Measurements from ENCODE around the gene MMS22L.

Gene MMS22L, protein sequence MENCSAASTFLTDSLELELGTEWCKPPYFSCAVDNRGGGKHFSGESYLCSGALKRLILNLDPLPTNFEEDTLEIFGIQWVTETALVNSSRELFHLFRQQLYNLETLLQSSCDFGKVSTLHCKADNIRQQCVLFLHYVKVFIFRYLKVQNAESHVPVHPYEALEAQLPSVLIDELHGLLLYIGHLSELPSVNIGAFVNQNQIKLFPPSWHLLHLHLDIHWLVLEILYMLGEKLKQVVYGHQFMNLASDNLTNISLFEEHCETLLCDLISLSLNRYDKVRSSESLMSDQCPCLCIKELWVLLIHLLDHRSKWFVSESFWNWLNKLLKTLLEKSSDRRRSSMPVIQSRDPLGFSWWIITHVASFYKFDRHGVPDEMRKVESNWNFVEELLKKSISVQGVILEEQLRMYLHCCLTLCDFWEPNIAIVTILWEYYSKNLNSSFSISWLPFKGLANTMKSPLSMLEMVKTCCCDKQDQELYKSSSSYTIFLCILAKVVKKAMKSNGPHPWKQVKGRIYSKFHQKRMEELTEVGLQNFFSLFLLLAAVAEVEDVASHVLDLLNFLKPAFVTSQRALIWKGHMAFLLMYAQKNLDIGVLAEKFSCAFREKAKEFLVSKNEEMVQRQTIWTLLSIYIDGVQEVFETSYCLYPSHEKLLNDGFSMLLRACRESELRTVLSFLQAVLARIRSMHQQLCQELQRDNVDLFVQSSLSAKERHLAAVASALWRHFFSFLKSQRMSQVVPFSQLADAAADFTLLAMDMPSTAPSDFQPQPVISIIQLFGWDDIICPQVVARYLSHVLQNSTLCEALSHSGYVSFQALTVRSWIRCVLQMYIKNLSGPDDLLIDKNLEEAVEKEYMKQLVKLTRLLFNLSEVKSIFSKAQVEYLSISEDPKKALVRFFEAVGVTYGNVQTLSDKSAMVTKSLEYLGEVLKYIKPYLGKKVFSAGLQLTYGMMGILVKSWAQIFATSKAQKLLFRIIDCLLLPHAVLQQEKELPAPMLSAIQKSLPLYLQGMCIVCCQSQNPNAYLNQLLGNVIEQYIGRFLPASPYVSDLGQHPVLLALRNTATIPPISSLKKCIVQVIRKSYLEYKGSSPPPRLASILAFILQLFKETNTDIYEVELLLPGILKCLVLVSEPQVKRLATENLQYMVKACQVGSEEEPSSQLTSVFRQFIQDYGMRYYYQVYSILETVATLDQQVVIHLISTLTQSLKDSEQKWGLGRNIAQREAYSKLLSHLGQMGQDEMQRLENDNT

DNA sequence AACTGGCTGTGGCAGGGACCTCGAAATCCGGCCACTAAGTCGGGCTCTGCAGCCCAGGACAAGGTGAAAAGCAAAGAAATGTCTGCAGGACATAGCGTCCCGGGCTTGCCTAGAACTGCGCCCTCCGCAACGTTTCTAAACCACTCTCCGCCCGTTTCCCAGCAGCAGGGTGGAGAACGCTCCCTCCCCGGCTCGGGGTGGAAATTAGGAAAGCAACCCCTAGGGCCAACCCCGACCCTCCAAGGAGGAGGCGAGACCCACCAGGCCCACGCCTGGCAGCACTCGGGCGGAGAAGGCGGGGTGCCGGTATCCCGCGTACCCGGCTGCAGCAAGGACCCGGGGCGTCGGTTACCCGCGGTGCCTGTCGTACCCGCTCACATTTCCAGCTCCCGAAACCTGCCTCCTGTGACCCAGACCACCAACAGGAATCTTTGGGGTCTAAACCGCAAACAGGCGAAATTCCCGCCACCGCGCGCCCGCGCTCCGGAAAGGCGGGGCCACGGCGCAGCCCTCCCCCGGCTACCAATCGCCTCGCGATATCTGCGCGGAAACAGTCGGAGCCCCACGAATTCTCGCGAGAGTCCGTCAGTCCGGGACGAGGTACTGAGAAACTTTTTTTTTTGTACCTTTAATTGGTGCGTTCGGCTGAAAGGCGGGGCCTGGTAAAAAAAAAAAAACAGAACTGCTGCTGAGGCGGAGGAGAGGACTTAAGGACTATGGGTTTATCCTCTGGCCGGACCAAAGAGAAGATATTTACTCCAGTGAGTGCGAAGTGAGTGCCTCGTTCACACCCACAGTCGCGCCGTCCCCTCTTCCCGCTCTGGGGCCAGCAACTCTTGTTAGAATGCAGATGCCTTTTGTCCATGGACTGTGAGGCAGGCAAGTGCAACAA lies at the start of gene MMS22L:
TSS of gene MMS22L (minus strand) at position 491 of the 892 bp plus-strand sequence. CDS start 739 bp downstream, outside the sequence.
- peak; percentile 91 to 94 for DNase-seq

DNA sequence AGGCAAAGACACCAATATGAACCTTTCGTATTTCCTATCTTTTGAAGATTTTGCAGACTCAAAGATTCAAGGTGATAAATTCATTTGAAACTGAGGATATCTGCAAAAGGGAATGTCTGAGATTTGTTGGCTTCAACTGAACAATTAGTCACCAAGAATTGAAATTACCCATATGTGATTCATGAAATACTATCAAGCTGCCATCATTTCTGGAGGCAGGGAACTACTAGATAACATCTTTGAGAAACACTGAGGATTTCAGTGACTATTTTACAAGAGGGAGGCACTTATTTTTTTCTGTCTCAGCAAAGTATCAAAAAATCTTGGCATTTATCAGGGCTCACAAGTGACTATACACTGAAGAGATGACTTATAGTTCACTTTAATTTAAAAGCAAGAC lies 39.8 kb upstream of the MMS22L start:
- no peak for DNase-seq

DNA sequence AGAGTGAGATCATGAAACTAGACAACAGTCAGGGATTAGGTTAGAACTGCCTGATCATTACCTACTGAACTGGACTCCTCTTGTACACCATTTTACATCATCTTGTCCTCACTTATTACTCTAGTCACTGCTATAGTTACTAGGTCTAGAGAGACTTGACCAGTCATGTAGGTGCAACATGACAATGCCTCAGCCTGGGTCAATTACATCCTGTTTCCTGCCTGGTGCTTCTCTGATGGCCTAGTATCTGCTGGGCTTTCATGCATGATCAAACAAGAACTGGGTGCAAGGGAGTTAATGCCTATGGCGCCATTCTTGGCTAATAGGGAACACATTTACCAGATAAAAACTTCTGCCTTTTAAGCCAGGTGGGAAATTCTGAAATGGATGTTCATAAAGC lies 39.2 kb upstream of the MMS22L start:
- no peak for DNase-seq

DNA sequence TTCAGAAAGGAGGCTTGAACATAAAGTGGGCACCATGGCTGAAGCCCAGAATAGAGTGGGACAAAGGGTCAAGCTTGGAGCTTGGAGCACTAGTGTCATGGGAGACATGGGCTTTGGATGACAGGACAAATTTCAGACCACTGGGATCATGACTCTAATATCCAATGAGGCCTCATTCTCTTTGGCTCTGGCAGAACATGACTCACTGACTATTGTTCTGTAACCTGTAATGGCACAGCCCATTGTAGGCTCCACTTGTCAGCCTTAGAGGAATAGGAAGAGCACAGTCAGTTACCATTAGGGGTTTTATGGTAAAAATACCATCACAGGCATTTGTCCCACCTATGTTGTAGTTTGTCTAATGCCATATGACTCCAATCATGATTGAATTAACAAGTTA lies 34.0 kb upstream of the MMS22L start:
- no peak for DNase-seq

DNA sequence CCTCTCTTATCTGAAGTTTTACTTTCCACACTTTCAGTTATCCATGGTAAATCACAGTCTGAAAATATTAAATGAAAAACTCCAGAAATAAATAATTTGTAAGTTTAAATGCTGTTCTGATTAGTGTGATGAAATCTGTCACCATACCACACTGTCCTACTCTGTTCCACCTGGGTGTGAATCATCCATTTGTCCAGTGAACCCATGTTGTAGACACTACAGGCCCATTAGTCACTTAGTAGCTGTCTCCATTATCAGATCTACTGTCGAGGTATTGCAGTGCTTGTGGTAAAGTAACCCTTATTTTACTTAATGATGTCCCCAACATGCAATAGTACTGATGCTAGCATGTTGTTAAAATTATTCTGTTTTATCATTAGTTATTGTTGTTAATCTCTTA lies 29.2 kb upstream of the MMS22L start:
- DNase-seq = no peak

DNA sequence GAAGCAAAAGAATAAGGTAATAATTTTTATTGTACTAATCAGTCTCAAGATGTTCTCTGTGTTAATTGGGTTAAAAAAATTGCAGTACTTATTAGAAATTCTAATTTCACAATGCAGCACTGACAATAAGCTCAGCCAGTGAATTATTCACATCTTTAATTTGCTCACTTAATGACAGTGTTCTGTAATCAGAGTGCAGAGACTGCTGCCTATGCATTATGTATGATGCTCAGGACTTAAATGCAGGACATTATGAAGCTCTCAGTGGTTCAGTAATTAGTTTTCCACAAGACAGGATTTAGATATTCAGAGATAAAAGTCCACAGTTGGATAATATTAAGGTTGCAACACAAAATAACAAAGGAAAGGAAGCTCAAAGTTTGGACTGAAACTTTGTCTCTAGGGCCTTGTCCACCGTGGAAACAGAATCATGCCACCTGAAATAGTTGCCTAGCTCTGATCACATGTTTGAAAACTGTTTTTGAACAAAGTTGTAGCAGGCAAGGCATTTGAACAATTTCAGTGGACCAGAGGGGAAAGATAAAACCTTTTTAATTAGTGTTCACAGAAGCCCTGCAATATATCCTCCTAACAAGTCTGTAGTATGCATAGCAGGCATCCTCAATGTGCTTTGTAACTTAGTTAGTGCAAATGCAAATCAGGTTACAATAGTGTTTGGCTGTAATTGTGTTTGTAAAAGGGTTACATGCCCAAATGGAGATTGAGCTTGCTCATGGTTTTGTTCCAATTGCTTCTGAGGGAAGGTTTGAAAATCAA lies 23.7 kb upstream of the MMS22L start:
- no peak for DNase-seq

DNA sequence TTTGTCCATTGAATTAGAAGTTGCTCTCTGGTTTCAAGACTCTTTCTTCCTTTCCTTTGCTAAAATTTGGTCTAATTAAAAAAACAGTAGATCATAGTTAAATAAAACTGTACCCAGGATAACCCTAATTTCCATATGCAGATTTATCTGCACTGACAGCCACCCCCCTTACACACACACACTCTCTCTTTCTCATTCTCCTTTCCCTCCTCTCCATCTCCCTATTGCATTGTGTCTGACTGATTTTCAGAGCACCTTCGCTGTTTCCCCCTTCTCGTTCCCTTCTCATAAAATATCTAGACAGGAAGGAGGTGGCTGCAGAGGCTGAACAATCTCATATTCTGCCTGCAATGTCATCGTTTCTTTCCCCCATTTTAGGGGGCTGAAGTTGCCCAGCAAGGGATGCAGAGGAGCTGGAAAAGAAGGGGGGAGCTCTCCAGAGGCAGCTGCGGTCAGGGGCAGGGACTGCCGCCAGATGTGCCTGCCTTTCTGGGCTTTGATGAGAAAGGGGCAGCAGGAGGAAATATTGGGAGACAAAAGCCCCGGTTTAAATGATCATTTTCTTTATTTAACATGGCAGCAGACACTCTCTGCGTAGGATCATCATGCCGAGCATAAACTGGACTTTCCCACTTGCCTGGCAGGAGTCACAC lies 22.5 kb upstream of the MMS22L start:
- no peak for DNase-seq

DNA sequence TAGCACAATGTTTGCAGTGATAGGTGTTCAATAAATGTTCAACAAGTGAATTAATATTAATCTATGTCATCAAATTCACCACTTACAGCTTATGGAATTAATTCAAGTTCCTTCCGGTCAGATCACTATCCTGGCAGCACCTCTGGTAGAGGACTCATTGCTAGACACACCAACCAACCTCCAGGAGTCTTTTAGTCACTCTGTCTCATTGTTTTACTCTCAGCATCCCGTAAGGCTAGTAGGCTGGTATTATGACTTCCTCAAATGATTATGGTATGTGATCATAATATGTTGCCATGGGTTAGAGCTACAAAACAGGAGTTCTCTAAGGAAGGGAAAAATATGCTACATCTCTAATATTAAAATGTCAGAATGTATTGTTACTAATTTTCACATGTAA lies 21.7 kb upstream of the MMS22L start:
- no peak for DNase-seq

DNA sequence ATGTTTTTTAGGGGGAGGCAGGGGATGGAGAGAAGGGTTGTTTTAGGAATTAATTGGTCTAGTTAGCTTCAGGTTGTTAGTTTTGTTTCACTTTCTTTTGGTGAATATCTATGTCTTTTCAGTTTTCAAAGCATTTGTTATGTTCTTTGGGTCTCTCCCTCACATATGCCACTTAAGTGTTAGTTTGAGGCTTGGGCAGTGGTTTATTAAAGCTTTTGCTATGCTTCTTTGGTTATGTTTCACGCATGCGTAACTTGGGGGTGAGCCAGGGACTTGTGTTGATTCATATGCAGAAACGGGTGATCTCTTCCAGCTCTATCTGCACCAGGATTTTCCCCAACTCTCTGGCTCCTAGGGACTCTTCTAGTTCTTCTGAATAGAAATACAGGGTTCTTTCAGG lies 11.4 kb upstream of the MMS22L start:
- DNase-seq = no peak

DNA sequence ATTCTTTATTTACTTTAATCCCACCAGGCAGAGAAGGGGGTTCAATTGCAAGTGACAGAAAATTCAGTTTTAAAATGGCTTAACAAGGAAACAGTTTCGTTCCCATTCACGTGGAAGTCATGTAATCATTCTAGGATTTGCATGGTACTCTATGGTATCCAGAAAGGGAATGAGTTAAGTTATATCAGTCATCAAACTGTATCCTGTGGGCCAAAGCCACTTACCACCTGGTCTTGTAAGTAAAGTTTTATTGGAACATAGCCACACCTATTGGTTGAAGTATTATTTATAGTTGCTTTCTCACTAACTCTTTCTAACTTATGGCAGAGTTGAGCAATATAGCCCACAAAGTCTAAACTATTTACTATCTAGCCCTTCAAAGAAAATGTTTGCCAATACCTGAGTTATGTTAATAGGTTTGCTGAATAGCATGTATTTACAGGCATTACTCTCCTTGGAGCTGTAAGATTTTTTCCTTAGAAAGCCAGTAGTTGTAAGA lies 10.2 kb upstream of the MMS22L start:
- DNase-seq = no peak

DNA sequence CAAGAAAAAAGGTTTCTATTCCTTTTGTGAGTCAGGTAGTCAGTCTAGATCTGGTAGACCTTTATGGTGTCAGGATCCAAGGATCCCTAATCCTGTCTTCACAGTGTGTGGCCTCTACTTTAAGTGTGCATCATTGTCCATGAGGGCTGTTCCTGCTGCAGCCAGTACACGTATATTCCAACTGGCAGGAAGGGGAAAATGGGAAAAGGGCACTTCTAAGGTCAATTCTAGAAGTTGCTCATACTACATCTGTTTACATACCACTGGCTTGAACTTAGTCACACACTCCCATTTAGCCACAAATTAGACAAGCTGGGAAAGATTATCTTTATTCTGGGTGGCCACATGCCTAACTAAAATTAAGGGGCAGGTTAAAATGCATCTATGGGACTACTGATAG lies 9.7 kb upstream of the MMS22L start:
- no peak for DNase-seq

DNA sequence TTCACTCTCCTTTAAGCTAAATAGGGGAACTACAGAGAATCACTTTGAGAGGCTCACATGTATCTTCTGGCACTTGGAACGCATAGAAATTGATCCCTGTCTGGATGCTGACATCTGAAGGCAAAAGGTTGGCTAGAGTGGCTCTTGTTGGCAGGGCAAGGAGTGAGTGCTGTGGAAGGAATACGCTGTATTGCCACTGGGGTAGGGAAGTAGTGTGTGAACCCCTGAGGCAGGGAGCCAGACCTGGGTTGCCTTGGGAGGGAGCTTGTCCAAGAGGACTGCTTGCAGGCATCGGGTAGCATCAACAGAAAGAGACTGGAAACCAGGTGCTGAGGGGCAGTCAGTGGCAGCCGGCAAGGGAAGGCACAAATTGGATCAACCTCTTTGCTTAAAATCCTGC lies 8.9 kb upstream of the MMS22L start:
- no peak for DNase-seq

DNA sequence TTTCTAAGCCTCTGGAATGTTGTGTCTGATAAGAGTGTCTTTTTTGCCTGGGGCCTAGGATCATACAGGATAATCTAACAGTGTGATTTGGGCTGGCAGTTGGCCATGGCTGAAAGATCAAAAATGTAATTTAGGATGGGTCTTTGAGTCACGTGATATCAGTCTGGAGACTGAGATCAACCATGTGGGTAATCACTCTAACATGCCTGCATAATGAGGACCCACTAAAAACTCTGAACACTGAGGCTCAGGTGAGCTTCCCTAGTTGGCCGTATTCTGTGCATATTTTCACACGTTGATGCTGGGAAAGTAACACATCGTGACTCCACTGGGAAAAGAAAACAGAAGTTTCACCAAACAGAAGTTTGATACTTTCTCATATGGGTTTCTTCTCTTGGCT lies 6.3 kb upstream of the MMS22L start:
- no peak for DNase-seq

DNA sequence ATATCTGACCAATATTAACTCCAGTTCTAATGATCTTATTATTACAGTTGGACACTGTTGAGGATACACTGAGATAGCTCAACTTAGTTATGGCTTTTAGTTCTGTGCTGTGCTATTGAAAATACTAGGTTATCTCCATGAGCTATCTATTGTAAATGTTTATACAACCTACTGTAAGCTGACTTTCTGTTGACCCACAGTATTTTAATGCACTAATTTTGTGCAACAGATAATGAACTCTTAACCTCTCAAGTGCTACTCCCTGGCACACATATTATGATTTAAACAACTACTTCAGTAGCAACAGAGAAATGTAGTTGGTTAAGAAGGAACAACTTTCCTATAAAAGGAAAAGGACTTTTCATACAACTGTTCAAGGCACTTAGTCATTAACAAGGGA lies 5.2 kb upstream of the MMS22L start:
- DNase-seq = no peak

DNA sequence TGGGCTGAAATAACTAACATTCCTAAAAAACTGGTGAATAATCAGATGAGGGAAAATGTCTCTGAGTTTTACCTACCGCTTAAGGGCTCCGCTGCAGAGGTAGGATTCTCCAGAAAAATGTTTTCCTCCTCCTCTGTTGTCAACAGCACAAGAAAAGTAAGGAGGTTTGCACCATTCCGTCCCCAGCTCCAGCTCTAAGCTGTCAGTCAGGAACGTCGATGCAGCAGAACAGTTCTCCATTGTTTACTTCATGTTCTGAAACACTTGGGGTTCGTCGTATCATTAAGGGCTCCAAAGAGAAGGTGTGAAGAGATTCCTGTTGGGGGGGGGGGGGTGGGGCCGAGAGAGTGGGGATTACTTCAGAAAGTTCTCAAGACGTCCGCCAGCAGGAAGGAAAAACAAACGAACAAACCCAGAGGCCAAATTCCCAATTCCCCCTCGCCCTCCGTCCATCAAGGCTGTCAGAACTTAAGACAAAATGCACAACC lies 734 bp downstream of the MMS22L start:
- no peak for DNase-seq

DNA sequence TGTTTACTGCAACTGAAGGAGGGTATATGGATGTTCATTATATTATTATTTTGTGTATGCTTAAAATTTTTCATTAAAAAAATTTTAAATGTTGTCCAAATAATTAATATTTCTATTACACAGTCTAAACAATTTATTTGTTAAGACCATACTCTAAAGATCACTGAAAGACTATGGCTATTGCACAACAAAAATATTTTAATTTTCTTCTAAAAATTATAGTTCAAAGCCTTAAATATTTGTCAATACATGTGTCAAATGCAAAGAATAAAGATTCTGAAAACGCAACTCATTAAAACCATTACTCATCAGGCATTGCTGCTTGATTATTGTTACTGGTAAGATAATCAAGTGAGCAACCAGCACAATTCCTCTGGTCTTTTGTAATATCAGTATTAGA lies 2.2 kb downstream of the MMS22L start:
- no peak for DNase-seq

DNA sequence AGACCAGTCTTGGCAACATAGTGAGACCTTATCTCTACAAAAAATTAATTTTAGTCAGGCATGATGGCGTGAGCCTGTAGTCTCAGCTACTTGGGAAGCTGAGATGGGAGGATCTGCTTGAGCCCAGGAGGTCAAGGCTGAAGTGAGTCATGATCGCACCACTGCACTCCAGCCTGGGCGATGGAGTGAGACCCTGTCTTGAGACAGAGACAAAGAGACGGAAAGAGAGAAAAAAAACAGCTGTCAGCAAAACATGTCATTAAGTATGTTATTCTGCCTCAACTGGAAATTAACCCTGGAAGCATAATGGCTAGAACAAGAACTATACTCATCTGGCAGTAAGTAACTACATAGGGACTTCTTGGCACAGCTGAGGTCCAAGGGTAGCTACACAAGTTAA lies 7.2 kb downstream of the MMS22L start:
- DNase-seq = no peak

DNA sequence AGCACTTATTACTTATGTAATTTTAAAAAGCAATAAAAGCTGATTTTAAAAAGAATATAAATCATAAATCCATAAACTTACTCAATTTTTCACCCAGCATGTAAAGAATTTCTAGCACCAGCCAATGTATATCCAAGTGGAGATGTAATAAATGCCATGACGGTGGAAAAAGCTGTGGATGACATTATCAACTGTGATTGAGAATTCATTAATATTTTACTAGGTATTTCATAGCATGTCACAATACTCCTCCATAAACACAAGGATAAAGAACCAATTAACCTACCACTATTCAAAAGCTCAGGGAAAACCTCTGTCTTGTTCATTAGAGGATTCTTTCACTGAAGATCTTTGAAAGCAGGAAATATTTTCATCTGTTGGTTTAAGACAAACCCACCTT lies 13.2 kb downstream of the MMS22L start:
- DNase-seq = no peak

DNA sequence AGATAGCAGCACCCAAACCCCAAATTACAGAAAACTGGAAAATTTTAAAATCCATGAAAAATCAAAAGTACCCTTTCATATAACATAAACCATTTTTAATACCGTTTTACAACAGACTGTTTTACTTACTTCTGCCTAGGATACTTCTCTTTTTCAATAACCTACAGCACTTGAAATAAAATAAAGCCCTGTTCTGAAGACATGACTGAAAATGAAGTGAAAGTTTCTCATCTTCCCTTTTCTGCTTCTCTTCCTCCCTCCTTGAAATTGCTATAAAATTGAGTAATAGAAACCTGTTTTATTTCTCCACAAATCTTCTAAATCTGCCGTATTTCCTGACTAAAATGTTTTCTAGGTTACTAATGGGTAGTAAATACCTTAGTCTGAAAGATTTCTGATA lies 20.3 kb downstream of the MMS22L start:
- no peak for DNase-seq

DNA sequence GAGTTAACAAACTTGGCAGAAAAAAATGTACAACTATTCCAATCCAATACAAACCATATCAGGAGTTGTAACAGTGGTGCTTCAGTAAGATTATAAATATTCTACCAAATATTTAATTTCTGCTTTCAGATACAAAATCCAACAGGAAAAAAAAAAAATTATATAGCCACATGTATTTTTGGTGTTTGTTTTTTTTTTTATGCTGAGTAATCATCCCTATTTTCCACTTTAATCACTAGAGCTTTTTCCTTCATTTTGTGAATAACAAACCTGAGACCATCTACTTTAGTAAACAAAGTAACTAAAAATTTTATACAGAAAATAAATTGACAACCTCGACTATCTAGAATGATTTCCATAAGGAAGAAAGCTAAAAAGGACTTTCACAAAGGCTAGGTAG lies 36.2 kb downstream of the MMS22L start:
- DNase-seq = no peak

DNA sequence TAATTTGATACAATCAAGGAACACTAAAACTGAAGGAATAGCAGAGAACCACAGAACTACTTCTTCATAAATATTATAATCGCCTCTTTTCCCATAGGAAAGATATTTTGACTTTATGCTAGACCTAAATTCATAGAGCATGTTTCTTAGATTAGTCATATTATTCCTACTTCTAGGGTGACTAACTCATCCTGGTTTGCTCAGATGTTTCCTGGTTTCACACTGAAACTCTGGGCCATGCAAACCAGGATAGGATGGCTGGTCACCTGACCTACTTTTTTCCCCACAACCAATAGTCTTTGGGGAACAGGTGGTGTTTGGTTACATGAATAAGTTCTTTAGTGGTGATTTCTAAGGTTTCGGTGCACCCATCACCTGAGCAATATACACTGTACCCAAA lies 42.8 kb downstream of the MMS22L start:
- no peak for DNase-seq

Measured in stimulated activated CD4-positive, alpha-beta T cell treated with anti-CD3 and anti-CD28 coated beads, Interleukin-2, amount 100 ng/mL, for 24 hours (primary cell).